Esophagus squamous epithelium (tissue), 4 donors: ENCODE results near the gene COMMD3.

Experiments used
- CTCF ChIP-seq, 6 experiments: fragments of 450-650 bp in 4 of 6; fragments of 200-600 bp in 2 of 6; sonication (generic) in 2 of 6; IDR thresholded peaks; one replicate each; pipeline ENCODE4 v1.5.1; 2016 to 2019; ENCODE audit warnings: antibody characterized with exemption in 6 of 6, mild to moderate bottlenecking in 4 of 6, moderate library complexity in 4 of 6
- POLR2A ChIP-seq, 4 donors: fragments of 450-650 bp; IDR thresholded peaks; one replicate each; pipeline ENCODE4 v1.6.1; 2017; ENCODE audit warnings: antibody characterized with exemption in 4 of 4, mild to moderate bottlenecking in 4 of 4, moderate library complexity in 3 of 4

DNA sequence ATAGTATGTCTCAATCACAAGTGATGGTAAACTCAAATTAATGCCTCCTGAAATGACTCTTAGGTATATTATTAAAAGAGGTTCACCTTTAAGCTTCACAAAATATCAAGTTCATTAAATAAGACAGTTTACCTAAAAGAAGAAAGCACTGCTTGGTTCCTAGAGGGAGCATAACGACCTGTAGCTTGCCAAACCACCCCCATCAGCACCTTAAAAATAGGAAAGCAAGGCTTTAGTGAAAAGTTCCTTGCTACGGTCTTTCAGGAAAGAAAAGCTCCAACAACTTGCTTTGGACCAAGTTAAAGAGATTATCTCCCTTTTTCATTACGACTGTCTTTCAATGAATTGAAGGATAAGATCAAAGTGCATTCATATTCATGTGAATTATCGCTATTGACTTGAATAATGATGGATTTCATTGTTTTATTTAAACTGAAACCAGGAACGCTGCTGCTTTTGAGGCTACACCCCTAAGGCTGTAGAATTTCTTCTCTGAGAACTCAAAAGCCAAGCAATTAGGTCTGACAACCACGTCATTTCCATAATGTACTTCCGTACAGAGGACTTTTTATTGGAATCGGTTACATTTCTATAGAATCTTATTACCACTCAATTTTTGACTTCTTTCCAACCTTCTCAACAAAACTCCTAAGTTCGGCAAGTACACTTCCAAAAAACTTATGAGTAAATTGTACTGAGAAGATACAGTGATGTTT lies 22.2 kb downstream of the COMMD3 start:
- no peak for TF ChIP-seq CTCF (IDR thresholded peaks at IDR 0.05)
- TF ChIP-seq POLR2A (IDR thresholded peaks at IDR 0.05): no peak
